Measurements from ENCODE around the gene ADARB1.

Gene ADARB1

GRCh38 chr21:45213392-45213791 is 139.0 kb downstream of the ADARB1 start:
- TF ChIP-seq, protein P1, sequence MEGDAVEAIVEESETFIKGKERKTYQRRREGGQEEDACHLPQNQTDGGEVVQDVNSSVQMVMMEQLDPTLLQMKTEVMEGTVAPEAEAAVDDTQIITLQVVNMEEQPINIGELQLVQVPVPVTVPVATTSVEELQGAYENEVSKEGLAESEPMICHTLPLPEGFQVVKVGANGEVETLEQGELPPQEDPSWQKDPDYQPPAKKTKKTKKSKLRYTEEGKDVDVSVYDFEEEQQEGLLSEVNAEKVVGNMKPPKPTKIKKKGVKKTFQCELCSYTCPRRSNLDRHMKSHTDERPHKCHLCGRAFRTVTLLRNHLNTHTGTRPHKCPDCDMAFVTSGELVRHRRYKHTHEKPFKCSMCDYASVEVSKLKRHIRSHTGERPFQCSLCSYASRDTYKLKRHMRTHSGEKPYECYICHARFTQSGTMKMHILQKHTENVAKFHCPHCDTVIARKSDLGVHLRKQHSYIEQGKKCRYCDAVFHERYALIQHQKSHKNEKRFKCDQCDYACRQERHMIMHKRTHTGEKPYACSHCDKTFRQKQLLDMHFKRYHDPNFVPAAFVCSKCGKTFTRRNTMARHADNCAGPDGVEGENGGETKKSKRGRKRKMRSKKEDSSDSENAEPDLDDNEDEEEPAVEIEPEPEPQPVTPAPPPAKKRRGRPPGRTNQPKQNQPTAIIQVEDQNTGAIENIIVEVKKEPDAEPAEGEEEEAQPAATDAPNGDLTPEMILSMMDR (IDR thresholded peaks at IDR 0.05; ENCODE audit: borderline replicate concordance, control extremely low read depth, extremely low read depth, insufficient read depth, missing control alignments): no peak
- in situ Hi-C loops (cut with MboI; ENCODE audit: low sequenced_read_pairs, unreplicated experiment): no loop called here
- no peak for DNase-seq (ENCODE audit: low spot score)

DNA sequence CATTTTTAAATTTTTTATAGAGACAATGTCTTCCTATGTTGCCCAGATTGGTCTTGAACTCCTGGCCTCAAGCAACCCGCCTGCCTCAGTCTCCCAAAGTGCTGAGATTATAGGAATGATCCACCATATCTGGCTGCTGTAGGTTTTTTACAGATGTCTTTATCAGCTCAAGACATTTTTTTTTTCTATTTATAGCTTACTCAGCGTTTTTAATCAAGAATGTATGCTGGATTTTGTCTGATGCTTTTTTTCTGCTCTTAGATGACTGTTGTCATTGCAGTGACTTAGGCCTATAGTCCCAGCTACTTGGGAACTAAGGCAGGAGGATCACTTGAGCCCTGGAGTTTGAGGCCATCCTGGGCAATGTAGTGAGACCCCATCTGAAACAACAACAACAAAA is 140.8 kb downstream of the ADARB1 start:
- TF ChIP-seq, protein P1 (IDR thresholded peaks at IDR 0.05; ENCODE audit: borderline replicate concordance, control extremely low read depth, extremely low read depth, insufficient read depth, missing control alignments): no peak
- in situ Hi-C loops (cut with MboI; ENCODE audit: low sequenced_read_pairs, unreplicated experiment): no loop called here
- no peak for DNase-seq (ENCODE audit: low spot score)

- TF ChIP-seq, protein P1 (IDR thresholded peaks at IDR 0.05; ENCODE audit: borderline replicate concordance, control extremely low read depth, extremely low read depth, insufficient read depth, missing control alignments): no peak
- DNase-seq (ENCODE audit: low spot score): no peak
- in situ Hi-C loops (cut with MboI; ENCODE audit: low sequenced_read_pairs, unreplicated experiment): no loop called here
These were observed 142.6 kb downstream of the ADARB1 start for GRCh38 chr21:45217010-45217409.

DNA sequence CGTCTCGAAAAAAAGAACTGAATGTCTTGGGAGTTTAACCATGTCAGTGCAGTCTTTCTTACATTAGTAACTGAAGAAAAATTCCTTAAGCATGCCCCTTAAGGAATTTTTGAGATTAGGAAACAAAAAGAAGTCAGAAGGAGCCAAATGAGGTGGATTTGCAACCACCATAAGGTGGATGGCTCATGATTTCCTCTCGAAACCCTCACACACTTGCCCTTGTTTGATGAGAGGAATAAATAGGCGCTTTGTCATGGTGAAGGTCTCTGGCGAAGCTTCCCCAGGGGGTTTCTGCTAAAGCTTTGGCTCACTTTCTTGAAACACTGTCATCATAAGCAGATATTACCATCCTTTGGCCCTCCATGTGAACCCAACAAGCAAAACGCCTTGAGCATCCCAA is 145.1 kb downstream of the ADARB1 start:
- no peak for DNase-seq (ENCODE audit: low spot score)
- TF ChIP-seq, protein P1 (IDR thresholded peaks at IDR 0.05; ENCODE audit: borderline replicate concordance, control extremely low read depth, extremely low read depth, insufficient read depth, missing control alignments): no peak
- in situ Hi-C loops (cut with MboI; ENCODE audit: low sequenced_read_pairs, unreplicated experiment): no loop called here

- in situ Hi-C loops (cut with MboI; ENCODE audit: low sequenced_read_pairs, unreplicated experiment): no loop called here
- TF ChIP-seq, protein P1 (IDR thresholded peaks at IDR 0.05; ENCODE audit: borderline replicate concordance, control extremely low read depth, extremely low read depth, insufficient read depth, missing control alignments): no peak
- no peak for DNase-seq (ENCODE audit: low spot score)
These were observed 145.7 kb downstream of the ADARB1 start for GRCh38 chr21:45220071-45220481.

- DNase-seq (ENCODE audit: low spot score): no peak
- TF ChIP-seq, protein P1 (IDR thresholded peaks at IDR 0.05; ENCODE audit: borderline replicate concordance, control extremely low read depth, extremely low read depth, insufficient read depth, missing control alignments): no peak
These were observed 146.5 kb downstream of the ADARB1 start for GRCh38 chr21:45220714-45221490.

More at GRCh38 chr21:45220714-45221490, 146.5 kb downstream of the ADARB1 start:
- in situ Hi-C loops (cut with MboI; ENCODE audit: low sequenced_read_pairs, unreplicated experiment): no loop called here
